HK-2 (cell line): ENCODE data around the gene CREB3L2.

Experiments
- DNase-seq: peaks from one replicate; pipeline ENCODE4 v3.0.0-alpha.2; 2018; ENCODE audit not compliant: unreplicated experiment

The CREB3L2 gene

DNA sequence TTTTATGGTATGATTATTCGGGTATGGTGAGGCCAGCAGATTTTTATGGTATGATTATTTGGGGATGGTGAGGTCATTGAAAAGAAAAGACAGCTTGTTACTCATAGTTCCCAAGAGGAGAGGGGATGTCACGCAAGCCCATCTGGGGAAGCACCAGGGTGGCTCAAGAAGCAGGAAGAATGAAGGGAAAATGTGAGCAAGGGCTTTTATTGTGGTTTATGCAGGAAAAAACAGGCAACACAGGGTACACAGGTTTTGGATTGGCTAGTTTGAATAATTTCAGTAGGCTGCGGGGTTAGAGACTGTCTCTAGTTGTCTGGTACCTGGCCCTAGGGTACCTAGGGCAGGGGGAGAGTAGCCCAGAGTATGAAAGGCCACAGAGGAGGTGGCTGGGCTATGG, 128.4 kb downstream of the CREB3L2 start:
- DNase-seq, result no peak

DNA sequence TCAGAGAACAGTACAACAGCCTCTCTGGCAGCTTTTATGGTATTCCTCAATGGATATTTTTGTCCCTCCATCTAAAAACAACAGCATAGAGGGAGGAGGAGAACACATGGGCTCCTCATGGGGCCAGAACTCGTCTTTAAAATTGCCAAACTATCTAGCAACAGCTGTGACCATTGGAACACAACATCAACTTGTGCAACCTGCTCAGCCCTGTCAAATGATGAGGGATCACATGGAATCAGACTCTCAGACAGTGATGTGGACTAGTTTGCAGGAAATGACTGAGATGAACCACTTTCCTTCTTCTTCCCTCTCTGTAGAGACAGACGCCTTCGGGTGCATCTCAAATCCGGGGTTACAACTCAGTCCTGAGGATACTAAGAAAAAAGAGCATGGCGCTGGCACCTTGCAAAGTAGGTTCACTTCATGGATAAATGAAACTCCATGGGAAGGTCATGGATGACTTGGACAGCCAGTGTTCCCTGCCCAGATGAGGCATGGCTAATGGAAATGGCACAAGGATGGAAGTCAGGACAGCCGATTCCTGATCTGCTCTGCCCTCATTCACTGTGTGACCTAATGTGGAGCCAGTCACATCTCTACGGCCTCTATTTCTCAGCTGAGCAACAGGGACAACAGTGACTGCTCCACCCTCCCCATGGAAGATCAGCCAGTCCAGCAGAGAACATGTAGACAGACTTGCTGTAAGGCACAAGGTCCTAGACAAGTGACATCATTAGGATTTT, 130.5 kb downstream of the CREB3L2 start:
- no peak for DNase-seq

DNA sequence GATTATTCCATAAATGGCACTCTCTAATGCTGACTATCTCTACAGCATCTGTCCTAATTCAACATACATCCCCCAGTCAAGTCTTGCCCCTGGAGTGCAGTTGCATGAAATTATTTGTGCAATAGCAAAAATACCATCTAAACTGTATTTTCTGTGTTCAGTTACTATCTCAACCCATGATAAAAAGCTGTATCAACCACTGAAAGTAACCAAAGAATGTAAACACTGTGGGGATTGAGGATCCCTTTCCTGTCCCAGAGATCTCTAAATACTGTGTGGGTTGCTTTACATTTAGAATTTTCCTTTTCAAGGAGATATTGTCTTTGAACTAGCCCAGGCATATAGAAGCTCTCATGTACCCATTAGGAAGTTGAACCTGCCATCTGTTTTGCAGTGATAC, 131.2 kb downstream of the CREB3L2 start:
- no peak for DNase-seq

DNA sequence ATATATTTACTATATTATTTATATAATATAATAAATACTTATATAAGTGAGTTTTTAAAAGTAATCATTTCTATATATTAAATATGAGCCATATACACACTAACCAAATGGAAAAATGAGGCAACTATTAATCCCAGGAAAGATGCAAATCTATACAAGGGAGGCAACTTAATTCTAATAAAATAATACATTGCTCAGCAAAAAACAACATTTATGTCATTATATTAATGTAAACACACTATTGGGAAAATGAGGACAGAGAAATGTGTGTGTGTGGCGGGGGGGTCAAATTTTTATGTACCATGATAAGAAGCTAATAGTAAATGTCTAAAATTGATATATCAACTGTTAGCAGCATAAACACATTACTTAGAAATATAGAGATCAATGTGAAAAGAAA, 131.8 kb downstream of the CREB3L2 start:
- no peak for DNase-seq

- no peak for DNase-seq
These were observed 132.6 kb downstream of the CREB3L2 start for GRCh38 chr7:137869260-137869659.

GRCh38 chr7:137867289-137867688, 134.6 kb downstream of the CREB3L2 start:
- DNase-seq, result no peak

DNA sequence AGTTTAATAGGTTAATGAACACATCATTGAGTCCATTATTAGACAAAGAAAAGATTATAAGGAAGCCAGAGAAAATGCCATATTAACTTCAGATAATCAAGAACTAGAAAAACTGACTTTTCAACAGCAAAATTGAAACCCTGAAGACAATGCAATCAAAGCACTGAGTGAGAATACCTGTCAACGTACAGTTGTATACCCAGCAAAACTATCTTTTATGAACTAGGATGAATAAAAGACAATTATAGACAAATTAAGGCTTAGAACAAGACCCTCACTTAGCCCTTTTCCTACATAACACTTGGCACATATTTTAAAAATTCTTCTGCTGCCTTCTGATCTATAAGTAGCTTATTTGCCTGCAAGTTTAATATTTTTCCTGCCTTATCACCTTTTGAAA, 136.1 kb downstream of the CREB3L2 start:
- no peak for DNase-seq

DNA sequence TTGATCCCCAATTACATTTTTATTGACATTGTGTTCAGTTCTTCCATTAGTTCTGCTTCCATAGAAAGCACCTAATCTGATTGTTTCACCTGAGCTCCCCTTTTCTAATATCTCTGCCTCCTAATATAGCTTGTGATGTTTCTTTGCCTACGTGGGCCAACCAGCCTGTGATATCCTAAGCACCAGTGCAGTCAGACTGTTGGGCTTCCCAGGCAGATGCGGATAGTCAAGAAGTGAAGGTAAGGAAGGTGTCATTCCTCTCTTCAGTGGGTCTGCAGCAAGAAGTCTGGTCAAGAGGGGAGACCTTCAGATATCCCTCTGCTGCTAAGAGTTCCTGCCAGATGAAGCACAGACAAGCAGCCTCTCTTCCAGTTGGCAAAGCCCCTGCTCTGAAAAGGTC, 138.9 kb downstream of the CREB3L2 start:
- no peak for DNase-seq

- DNase-seq, result no peak
These were observed 139.5 kb downstream of the CREB3L2 start for GRCh38 chr7:137862358-137862757.

DNA sequence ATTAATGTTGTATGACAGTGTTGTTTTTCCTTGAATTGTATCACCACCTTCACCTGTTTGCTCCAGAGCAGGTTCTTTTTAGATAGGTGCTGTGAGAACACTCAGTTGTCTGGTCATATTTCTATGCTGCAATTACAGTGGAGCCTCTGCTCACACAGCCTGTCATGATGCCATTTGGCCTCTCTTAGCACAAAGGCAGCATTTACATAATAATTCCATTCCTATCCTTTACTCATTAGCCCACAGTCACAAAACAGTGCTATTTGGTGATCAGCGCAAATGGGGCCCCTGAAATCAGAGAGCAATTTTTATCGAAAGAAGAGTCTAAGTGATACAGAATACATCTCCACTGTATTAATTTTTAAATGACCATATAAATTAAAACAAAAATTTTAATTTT, 141.3 kb downstream of the CREB3L2 start:
- DNase-seq, result no peak

- no peak for DNase-seq
These were observed 148.8 kb downstream of the CREB3L2 start for GRCh38 chr7:137853053-137853452.

DNA sequence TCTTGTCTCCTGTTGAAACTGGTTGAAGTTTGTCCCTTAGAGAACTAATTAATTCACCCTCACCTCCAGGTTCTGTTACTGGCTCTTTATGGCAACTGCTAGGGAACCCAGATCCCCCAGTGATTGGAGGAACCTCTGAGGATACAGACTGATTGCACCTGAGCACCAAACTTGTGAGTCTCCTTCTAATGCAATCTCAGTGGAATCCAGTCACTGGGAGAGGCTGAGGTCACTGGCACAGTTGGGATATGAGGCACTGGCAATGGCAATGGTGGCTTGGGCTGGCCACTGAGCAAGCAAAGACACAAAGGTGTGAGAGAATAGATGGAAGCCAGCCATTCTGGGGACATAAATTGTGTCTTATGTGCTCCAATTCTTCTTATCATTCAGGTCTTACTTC, 149.8 kb downstream of the CREB3L2 start:
- DNase-seq, result no peak

DNA sequence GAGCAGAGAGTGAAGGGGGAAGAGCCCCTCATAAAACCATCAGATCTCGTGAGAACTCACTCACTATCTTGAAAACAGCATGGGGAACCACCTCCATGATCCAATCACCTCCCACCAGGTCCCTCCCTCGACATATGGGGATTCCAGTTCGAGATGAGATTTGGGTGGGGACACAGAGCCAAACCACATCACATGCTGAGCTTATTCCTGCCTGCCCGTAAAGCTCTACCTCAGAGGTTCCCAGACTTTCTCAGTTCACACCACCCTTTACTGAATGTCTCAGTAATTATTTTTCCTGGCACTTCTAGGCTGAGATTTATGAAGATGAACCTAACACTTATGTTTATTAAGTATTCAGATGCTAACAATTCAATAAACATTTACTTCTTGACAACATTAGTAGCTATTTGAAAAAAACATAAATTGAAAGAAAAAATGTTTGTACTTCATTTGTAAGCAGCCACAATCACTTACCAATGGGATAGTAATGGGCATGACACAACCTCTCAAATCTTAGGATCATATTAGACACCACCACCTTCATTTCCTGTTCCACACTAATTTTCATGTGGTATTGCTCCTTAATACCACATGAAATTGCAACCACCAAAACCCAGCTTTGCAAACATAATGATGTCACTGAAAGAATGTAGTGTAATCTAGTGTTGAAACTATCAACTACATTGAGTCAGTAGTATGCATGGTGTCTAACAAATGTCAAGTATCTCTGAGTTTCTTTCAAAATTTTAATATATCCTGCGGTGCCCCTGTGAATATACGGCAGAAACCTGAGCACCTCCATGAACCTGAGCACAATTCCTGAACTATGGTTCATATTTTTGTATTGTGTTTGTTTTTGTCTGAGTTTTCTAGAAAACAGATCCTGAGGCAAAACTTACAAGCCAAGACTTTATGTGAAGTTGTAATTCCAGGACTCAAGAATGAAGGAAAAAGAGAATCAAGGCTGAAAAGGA, 150.6 kb downstream of the CREB3L2 start:
- no peak for DNase-seq

DNA sequence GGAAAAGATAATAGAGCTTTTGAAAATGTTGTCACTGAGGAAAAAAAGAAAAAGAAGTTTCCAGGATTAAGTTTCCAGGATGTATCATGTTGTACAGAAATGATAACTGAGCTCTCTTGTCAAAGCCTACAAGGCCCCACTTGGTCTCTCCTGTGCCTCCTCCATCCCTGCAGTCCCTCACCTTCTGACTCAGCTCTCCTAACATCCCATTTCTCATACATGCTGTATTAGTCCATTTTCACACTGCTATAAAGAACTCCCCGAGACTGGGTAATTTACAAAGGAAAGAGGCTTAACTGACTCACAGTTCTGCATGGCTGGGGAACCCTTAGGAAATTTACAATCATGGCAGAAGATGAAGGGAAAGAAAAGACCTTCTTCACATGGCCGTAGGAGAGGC, 151.3 kb downstream of the CREB3L2 start:
- DNase-seq, result no peak

- DNase-seq, result no peak
These were observed 153.8 kb downstream of the CREB3L2 start for GRCh38 chr7:137848095-137848494.

DNA sequence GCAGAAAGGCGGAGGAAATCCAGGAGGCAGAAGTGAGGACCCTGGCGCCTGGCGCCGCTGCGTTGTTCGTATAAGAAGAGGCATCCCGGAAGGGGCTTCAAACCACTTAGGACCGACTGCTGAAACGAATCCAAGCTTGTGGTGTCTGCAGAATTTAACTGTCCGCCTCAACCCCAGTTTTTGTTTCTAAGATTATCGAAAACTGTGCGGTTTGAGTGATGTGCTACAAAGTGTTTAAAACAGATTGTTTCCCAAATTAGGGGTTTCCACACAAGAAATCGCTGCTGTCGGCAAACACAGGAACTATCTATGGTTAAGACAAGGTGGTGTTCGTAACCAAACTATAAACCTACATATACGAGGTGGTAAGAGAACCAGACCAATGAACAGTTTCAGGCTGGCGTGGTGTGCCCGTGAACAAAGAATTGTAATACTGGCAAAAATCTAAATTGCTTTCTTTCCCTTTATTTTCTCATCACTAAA, 154.3 kb downstream of the CREB3L2 start:
- no peak for DNase-seq

GRCh38 chr7:137846827-137847567, 154.9 kb downstream of the CREB3L2 start, which contains the start of gene DGKI:
Gene DGKI, minus strand, starts transcription at chr7:137846974.
- no peak for DNase-seq

DNA sequence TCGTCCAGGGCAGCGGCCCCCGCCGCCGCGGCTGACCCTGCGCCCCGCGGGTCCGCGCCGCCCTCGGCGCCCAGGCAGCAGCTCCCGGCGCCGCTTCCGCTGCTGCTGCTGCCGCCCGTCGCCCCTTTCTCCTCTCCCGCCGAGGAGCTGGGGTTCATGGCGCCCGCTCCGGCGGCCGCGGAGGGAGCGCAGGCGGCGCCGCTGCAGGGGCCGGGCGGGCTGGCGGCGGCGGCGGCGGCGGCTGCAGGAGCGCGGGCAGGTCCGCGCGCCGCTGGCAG, 155.4 kb downstream of the CREB3L2 start:
- DNase-seq, result no peak

- no peak for DNase-seq
These were observed 157.0 kb downstream of the CREB3L2 start for GRCh38 chr7:137844677-137845425.

- no peak for DNase-seq
These were observed 161.7 kb downstream of the CREB3L2 start for GRCh38 chr7:137839903-137840779.
